Measurements from ENCODE around the gene FAM111B. TPM values are rescaled to one million over a fixed set of nuclear protein-coding genes. Genes with fewer than 3 reads are reported as not detected.

Gene FAM111B
- total and polyA plus RNA-seq, 9 donors = 0.12 to 1.9 (median 0.18) TPM; not detected in 2

DNA sequence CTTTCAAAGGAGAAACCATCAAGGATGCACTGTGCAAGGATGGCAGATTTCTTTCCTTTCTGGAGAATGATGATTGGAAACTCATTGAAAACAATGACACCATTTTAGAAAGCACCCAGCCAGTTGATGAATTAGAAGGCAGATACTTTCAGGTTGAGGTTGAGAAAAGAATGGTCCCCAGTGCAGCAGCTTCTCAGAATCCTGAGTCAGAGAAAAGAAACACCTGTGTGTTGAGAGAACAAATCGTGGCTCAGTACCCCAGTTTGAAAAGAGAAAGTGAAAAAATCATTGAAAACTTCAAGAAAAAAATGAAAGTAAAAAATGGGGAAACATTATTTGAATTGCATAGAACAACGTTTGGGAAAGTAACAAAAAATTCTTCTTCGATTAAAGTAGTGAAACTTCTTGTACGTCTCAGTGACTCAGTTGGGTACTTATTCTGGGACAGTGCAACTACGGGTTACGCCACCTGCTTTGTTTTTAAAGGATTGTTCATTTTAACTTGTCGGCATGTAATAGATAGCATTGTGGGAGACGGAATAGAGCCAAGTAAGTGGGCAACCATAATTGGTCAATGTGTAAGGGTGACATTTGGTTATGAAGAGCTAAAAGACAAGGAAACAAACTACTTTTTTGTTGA, 45.4 kb downstream of the FAM111B start:
- no peaks in the 10 kb centered on the region for H3K27me3 ChIP-seq
- WGBS, 3 donors = 89 to 96% (median 93%) methylated on average over 8 of the region's 8 CpGs
- H3K9me3 ChIP-seq = no peaks in the 10 kb centered on the region
- no peak for DNase-seq
- no peak for TF ChIP-seq EP300 (IDR thresholded peaks at IDR 0.05)
- no peak for TF ChIP-seq CTCF (IDR thresholded peaks at IDR 0.05)
- TF ChIP-seq POLR2A (IDR thresholded peaks at IDR 0.05) = no peak
- H3K27ac ChIP-seq = no peak overlapping the region
- H3K4me3 ChIP-seq = no peak overlapping the region
- no peaks in the 10 kb centered on the region for H3K4me1 ChIP-seq (ENCODE audit: insufficient read depth)
- no peaks in the 10 kb centered on the region for H3K36me3 ChIP-seq
- intact Hi-C loops (cut with DNase I) = no loop called here

- intact Hi-C loops (cut with DNase I) = no loop called here
- Histone ChIP-seq H3K36me3 (no peaks in the 10 kb centered on the region), H3K27me3 (no peaks in the 10 kb centered on the region), H3K27ac (no peak overlapping the region), H3K4me3 (no peak overlapping the region), H3K9me3 (no peaks in the 10 kb centered on the region), H3K4me1 (ENCODE audit: insufficient read depth) (no peaks in the 10 kb centered on the region)
- no peak for TF ChIP-seq EP300 (IDR thresholded peaks at IDR 0.05)
- TF ChIP-seq POLR2A (IDR thresholded peaks at IDR 0.05) = no peak
- no peak for TF ChIP-seq CTCF (IDR thresholded peaks at IDR 0.05)
- WGBS, 3 donors = 76 to 83% (median 79%) methylated on average over 5 of the region's 5 CpGs
- DNase-seq = no peak
Observed at GRCh38 chr11:59154610-59155009, 47.6 kb downstream of the FAM111B start.

GRCh38 chr11:59157433-59157832, 50.4 kb downstream of the FAM111B start:
- DNase-seq = no peak
- no peaks in the 10 kb centered on the region for H3K9me3 ChIP-seq
- no peaks in the 10 kb centered on the region for H3K36me3 ChIP-seq
- no peak for TF ChIP-seq EP300 (IDR thresholded peaks at IDR 0.05)
- TF ChIP-seq POLR2A (IDR thresholded peaks at IDR 0.05) = no peak
- TF ChIP-seq CTCF (IDR thresholded peaks at IDR 0.05) = no peak
- no peaks in the 10 kb centered on the region for H3K27me3 ChIP-seq
- 64 to 79% (median 72%) methylated on average over 3 of the region's 3 CpGs for WGBS, 3 donors
- H3K4me3 ChIP-seq = no peak overlapping the region
- no peaks in the 10 kb centered on the region for H3K4me1 ChIP-seq (ENCODE audit: insufficient read depth)
- intact Hi-C loops (cut with DNase I) = no loop called here
- no peak overlapping the region for H3K27ac ChIP-seq

DNA sequence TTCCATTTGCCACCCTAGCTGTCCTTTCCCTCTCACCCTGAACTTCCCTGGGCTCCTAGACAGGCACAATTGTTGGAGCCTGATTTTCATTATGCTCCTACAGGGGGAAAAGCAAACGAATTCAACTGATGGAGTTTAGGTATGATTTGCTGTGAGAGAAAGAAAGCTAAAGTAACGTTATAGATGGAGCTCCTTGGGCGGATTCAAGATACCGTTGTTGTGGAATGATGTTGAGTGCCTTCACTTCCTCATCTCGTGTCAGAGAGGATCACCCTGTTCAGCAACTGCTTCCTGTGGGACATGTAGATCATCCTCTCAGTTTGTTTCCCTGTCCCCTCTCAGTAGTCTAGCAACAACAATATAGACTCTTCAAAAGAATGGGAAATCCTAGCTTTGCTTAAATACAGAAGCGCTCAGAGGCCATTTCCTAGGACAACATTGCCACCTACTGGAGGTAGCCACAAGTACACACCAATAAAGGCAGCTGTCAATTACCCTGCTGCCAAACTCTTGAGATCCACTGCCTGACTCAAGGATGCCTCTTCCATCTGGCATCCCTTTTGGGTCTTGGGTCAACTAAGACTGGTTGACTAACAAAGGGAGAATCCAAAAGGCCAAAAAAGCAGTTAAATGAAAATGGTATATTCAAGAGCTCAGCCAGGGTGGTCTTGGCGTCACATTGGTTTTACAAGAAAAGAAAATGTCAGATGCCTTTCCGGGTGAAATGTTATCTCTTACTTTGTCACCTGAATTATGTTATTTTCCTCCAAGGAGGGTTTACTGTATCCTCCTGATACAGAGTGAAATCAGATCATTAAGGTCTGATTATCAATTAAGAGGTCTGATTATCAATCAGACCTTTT, 51.4 kb downstream of the FAM111B start:
- Histone ChIP-seq H3K36me3 (no peaks in the 10 kb centered on the region), H3K27me3 (no peaks in the 10 kb centered on the region), H3K4me3 (no peak overlapping the region), H3K4me1 (ENCODE audit: insufficient read depth) (no peaks in the 10 kb centered on the region), H3K9me3 (no peaks in the 10 kb centered on the region), H3K27ac (no peak overlapping the region)
- TF ChIP-seq POLR2A (IDR thresholded peaks at IDR 0.05) = no peak
- peak in 2 of 3 donors; percentile 60 to 66 for TF ChIP-seq CTCF (IDR thresholded peaks at IDR 0.05)
- TF ChIP-seq EP300 (IDR thresholded peaks at IDR 0.05) = no peak
- peak in 1 of 5 donors; percentile 55 for DNase-seq
- WGBS, 3 donors = 25 to 34% (median 29%) methylated on average over 8 of the region's 8 CpGs
- intact Hi-C loops (cut with DNase I) = no loop called here
